Mesothelial cell of epicardium (in vitro differentiated cells): ENCODE results near the gene REXO5. TPM values are rescaled to one million over a fixed set of nuclear protein-coding genes. Genes with fewer than 3 reads are reported as not detected.

ENCODE experiments used
- DNase-seq, 2 experiments: peaks; one replicate each; pipeline ENCODE4 v3.0.0; 2021; ENCODE audit warnings: low spot score in 2 of 2; ENCODE audit not compliant: unreplicated experiment in 2 of 2
- H3K27ac Mint-ChIP-seq: 2 replicates; pipeline ENCODE4 v1.8.0; 2021; ENCODE audit warnings: mixed read lengths
- H3K27me3 Mint-ChIP-seq: 2 replicates; pipeline ENCODE4 v1.8.0; 2021; ENCODE audit warnings: low read depth, mixed read lengths
- H3K36me3 Mint-ChIP-seq: 2 replicates; pipeline ENCODE4 v1.8.0; 2021; ENCODE audit warnings: mixed read lengths
- H3K4me1 Mint-ChIP-seq: 2 replicates; pipeline ENCODE4 v1.8.0; 2021; ENCODE audit warnings: mixed read lengths
- H3K4me3 Mint-ChIP-seq: 2 replicates; pipeline ENCODE4 v1.8.0; 2021; ENCODE audit warnings: mild to moderate bottlenecking, moderate library complexity, mixed read lengths
- H3K9me3 Mint-ChIP-seq: 2 replicates; pipeline ENCODE4 v1.8.0; 2021; ENCODE audit warnings: mixed read lengths
- CTCF ChIP-seq: fragments of 200-600 bp; sonication (generic); IDR thresholded peaks from one replicate; pipeline ENCODE4 v1.5.0; 2021; ENCODE audit warnings: antibody characterized with exemption; ENCODE audit not compliant: unreplicated experiment
- total RNA-seq: library from RNA; stranded (reverse); gene quantifications from 3 replicates; pipeline ENCODE4 v1.2.1, GENCODE V29; 2021

REXO5 gene
- total RNA-seq, 1 donor from 2014 or later = 5.1 TPM

GRCh38 chr16:20865420-20866131, 59.2 kb downstream of the REXO5 start:
- DNase-seq = no peak
- H3K4me3 Mint-ChIP-seq = no peak overlapping the region
- no peaks in the 10 kb centered on the region for H3K27me3 Mint-ChIP-seq
- H3K36me3 Mint-ChIP-seq = peaks cover 16% of the 10 kb centered on the region
- peak overlapping the region; percentile 91 for H3K27ac Mint-ChIP-seq
- peaks cover 11% of the 10 kb centered on the region for H3K9me3 Mint-ChIP-seq
- TF ChIP-seq CTCF = no peak
- peaks cover 35% of the 10 kb centered on the region for H3K4me1 Mint-ChIP-seq

GRCh38 chr16:20866145-20866772, 59.9 kb downstream of the REXO5 start:
- no peak for DNase-seq
- H3K9me3 Mint-ChIP-seq = peaks cover 11% of the 10 kb centered on the region
- H3K27me3 Mint-ChIP-seq = no peaks in the 10 kb centered on the region
- TF ChIP-seq CTCF = no peak
- H3K27ac Mint-ChIP-seq = peak overlapping the region; percentile 91
- peaks cover 16% of the 10 kb centered on the region for H3K36me3 Mint-ChIP-seq
- peaks cover 41% of the 10 kb centered on the region for H3K4me1 Mint-ChIP-seq
- no peak overlapping the region for H3K4me3 Mint-ChIP-seq

- no peak for DNase-seq
- peaks cover 15% of the 10 kb centered on the region for H3K36me3 Mint-ChIP-seq
- peaks cover 46% of the 10 kb centered on the region for H3K4me1 Mint-ChIP-seq
- peak overlapping the region; percentile 91 for H3K27ac Mint-ChIP-seq
- no peak for TF ChIP-seq CTCF
- H3K9me3 Mint-ChIP-seq = peaks cover 11% of the 10 kb centered on the region
- no peak overlapping the region for H3K4me3 Mint-ChIP-seq
- H3K27me3 Mint-ChIP-seq = no peaks in the 10 kb centered on the region
These were observed 60.5 kb downstream of the REXO5 start for GRCh38 chr16:20866801-20867200.

- H3K27ac Mint-ChIP-seq = no peak overlapping the region
- H3K4me1 Mint-ChIP-seq = peaks cover 52% of the 10 kb centered on the region
These were observed 61.3 kb downstream of the REXO5 start for GRCh38 chr16:20867585-20867984.

GRCh38 chr16:20868890-20869289, 62.6 kb downstream of the REXO5 start:
- Mint-ChIP-seq H3K27ac (no peak overlapping the region), H3K4me1 (peaks cover 52% of the 10 kb centered on the region), H3K4me3 (no peak overlapping the region)

More at GRCh38 chr16:20867585-20867984, 61.3 kb downstream of the REXO5 start:
- Mint-ChIP-seq H3K4me3 (no peak overlapping the region), H3K9me3 (peaks cover 11% of the 10 kb centered on the region), H3K27me3 (no peaks in the 10 kb centered on the region), H3K36me3 (peaks cover 7% of the 10 kb centered on the region)
- no peak for TF ChIP-seq CTCF
- DNase-seq = no peak

More at GRCh38 chr16:20868890-20869289, 62.6 kb downstream of the REXO5 start:
- DNase-seq = no peak
- Mint-ChIP-seq H3K9me3 (peaks cover 7% of the 10 kb centered on the region), H3K27me3 (no peaks in the 10 kb centered on the region), H3K36me3 (peaks cover 3% of the 10 kb centered on the region)
- no peak for TF ChIP-seq CTCF
